ENCODE data around the gene KIZ.
A peak's percentile ranks its signal among the peaks of the same experiment; 100 is the strongest.
"Not testable (repeated sequence)": the region's sequence is repeated elsewhere in the genome, so short reads cannot be mapped to it uniquely, and the experiment has no call there.

KIZ gene

GRCh38 chr20:21232546-21233280 is 106.8 kb downstream of the KIZ start:
- no peak for DNase-seq

DNA sequence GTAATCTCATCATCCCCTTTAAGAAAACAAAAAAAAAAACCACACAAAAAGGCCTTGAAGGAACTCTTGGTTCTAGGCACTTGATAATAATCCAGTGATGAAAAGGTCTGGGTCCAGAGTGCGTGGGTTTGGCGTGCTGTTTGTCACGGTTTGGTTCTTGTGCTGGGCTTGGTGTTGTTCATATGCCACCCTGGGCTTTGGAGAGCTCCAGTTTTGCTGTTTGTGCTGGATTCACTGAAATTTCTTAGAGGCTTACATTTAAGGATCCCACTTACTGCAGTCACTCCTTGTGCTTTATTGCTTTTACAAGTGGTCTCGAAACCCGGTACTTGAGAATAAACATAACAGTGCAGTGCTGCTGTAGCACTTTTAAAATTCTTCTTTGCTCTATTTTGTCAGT is 108.4 kb downstream of the KIZ start:
- DNase-seq, result no peak

DNA sequence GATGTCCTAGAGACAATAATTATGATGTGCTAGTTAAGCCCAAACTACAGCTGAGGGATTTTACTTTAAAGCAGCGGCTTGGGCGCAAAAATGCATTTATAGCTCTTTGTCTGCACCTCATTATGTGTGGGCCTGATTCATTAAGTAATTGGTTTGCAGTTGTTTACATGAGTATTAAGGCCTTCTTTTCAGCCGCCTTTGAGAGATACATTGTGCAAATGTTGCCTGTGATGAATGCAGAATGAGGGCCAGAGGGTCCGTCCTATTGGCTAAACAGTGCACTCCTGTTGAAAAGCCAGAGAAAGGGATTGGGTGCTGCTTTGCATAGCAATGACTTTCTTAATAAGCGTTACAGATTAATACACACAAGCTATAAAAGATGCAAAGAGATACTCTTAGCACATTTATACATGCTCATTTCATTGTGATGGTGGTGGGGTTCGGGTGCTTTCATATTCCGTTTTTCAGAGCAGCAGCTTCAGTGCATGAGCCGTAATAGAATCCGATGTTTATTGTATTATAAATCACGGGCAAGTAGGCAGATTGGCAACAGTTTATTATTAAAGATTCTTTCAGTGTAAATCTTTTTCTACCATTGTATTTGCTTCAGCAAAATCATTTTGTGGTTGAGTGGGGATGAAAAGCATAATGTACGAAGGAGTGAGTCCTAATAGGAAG is 109.1 kb downstream of the KIZ start:
- no peak for DNase-seq

DNA sequence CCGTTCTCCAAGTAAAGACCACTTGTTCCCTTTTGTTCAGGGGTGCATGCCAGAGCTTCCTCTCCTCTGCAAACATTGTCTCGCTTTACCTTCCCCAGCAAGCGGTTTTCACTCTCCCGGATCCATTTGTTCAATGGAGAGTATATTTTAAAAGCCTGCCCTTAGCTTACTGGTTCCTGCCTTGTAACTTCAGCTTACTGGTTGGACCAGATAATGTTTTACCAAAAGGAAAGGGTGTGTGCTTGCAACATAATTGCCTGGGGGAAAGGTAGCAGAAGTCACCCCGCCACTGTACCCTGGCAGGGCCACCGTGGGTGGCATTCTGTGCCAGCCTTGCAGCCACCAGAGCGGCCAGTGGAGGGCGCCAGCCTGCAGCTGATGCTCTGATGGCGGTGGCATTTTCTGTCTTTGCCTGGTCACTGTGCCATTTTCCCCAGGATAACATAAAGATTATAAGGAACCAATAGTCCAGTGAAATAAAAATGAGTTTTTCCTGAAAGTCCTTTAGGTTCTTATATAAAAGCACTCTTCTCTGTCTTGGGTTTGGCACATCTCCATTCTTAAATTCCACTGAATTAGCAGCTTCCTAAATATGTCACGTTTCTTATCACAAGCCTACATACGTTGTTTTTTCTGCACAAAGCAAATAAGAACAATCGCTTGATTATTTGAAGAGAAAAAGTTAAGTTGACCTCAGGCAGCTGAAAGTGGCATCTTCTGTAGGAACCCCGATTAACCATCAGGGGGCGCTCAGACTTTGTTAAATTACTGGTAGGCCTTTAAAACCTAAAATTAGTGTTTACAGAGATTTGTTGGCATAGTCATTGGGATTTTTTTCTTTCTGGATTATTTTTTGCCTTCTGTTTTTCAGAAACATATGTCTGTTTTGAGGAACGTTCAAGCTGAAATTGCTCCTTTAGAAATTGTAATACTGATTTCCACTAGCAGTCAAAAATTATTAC is 109.9 kb downstream of the KIZ start:
- DNase-seq, result peak; percentile 13

- no peak for DNase-seq
Observed at GRCh38 chr20:21237956-21238799, 112.3 kb downstream of the KIZ start.

DNA sequence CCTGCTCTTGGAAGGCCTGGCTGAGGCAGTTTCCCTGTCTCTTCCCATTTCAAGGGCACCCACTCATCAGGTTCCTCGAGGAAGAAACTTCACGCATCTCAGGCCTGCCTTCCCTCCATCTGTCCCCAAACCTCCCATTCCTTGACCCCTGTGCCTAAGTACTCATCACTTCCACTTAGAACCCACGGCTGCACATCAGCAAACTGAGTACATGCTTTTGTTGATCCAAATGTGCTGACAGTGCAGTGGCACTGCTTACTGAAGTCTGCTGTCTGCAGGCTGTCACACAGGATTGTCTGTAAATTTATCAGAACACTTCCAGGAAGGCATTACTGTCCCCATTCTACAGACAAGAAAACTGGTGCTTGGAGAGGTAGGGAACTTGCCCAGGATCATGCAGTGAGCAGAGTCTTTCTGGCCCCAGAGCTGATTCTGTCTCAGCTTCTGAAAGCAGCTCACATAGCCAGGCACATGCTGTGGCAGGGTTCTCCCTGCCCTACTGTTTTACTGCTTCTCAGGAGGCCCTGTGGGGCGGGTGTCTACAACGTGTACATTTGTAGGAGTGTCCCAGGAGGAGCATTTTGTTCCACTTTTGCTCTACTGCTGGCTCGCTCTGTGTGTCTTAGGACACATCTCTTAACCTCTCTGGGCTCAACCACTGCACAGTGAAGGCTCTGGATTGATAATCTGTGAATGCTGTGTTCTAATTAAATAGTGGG is 113.1 kb downstream of the KIZ start:
- no peak for DNase-seq

DNA sequence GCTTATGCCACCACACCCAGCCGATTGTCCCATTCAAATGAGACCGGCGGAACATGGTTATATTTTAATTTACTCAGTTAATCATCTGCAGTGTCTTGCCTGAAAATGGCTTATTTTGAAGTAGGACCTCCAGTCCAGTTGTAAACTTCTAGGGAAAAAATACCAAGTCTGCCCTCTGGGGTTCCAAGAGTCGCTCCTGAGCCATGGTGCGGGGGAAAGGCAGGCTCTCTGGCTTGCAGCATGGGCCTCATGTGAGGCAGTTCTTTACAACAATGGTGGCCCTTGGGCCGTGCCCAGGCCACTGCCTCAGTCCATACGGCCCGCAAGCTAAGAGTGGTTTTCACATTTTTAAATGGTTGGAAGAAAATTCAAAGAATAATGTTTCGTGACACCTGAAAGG is 114.5 kb downstream of the KIZ start:
- no peak for DNase-seq

DNA sequence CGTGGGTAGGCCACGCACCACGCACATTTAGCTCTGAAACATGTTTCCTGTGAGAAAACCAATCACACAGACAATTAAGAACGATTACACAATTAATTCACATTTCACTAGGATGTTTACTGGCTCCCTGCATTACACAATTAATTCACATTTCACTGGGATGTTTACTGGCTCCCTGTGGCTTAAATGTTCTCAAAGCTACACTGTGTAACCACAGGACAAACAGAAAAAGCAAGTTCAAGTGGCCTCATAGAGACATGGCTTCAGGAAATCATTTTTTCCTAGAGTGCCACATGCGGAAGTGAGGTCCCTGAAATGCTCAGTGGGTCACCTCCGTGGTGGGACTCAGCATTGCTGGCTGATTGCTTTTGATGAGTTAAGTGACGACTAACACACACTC is 115.5 kb downstream of the KIZ start:
- DNase-seq, result no peak

DNA sequence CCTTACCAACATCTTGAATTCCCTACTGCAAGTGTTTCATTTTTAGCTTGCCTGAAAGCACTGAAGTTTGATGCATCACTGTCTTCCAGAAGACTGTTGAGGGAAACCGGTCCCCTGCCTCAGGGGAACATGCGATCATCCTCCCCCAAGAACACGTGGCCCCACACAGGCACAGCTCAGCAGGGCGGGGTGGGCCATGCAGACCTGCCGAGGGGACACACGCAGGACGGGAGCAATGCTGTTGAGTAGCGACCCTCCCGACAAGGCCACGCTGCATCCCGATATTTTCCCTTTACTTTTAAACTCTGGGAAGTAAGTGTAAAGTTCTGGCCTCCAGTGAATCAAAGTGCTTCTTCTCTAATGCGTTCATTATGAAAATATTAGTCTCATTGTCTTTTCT is 117.9 kb downstream of the KIZ start:
- DNase-seq, result no peak

- DNase-seq, result no peak
Observed at GRCh38 chr20:21244808-21245207, 118.9 kb downstream of the KIZ start.

DNA sequence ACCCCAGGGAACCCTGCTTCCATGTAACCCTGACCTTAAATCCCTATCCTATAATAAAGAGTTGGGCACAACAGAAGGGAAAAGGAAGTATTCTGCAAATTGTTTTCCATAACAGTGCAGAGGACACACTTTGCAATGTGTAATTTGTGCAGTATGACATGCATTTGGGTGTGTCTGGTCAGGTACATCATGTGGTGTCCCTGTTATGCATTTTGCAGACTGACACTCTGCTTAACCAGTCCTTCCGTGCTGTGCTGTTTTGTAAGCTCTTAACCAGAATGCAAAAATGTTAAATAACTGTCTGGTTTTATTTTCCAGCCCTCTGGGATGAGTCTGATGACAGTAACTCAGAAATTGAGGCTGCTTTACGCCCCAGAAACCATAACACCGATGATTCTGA is 120.3 kb downstream of the KIZ start:
- DNase-seq, result no peak

GRCh38 chr20:21247603-21248095 is 121.8 kb downstream of the KIZ start:
- DNase-seq, result not testable (repeated sequence)

- no peak for DNase-seq
Observed at GRCh38 chr20:21251278-21251677, 125.4 kb downstream of the KIZ start.

DNA sequence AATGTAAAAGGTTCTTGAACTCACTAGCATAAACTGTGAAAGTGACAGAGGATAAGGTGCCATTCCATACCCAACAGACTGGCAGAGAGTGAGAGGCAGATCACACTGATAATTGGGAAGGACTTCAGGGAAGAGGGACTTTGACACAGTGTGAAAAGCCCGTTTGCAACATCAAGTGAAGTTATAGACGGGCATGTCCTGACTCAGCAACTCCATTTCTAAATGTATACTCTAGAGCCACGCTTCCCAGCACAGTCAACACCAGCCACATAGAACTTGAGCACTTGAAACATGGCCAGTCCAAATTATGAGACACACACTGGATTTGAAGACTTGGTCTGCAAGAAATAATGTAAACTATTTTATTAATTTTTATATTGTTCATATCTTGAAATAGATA is 131.3 kb downstream of the KIZ start:
- DNase-seq, result no peak

DNA sequence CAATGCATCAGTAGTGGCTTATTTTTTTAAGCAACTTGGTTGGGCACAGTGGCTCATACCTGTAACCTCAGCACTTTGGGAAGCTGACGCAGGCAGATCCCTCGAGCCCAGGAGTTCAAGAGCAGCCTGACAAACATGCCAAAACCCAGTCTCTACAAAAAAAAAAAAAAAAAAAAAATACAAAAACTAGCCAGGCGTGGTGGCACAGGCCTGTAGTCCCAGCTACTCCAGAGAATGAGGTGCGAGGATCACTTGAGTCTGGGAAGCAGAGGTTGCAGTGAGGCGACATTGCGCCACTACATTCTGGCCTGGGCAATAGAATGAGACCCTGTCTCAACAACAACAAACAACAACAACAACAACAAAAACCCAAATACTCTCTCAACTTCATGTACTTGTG is 132.5 kb downstream of the KIZ start:
- DNase-seq, result no peak

GRCh38 chr20:21259346-21259745 is 133.5 kb downstream of the KIZ start:
- DNase-seq, result no peak

DNA sequence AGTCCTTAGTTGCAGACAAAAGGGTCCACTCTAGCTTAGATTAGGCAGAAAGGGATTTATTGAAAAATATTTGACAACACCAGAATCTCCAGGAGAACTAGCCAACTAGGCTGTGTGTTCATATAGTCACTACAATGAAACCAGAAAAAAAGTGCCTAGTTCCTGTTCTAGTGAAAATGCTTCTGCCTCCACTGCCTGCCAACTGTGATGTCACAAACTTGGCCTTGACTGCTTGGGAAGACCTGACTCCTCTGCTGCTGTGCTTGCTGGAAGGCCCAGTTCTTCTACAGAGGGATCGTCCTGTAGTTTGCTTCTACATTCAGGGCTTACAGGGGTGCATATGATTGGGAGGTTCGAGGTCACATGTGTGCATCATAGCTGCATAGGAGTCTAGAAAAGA is 136.9 kb downstream of the KIZ start:
- no peak for DNase-seq

DNA sequence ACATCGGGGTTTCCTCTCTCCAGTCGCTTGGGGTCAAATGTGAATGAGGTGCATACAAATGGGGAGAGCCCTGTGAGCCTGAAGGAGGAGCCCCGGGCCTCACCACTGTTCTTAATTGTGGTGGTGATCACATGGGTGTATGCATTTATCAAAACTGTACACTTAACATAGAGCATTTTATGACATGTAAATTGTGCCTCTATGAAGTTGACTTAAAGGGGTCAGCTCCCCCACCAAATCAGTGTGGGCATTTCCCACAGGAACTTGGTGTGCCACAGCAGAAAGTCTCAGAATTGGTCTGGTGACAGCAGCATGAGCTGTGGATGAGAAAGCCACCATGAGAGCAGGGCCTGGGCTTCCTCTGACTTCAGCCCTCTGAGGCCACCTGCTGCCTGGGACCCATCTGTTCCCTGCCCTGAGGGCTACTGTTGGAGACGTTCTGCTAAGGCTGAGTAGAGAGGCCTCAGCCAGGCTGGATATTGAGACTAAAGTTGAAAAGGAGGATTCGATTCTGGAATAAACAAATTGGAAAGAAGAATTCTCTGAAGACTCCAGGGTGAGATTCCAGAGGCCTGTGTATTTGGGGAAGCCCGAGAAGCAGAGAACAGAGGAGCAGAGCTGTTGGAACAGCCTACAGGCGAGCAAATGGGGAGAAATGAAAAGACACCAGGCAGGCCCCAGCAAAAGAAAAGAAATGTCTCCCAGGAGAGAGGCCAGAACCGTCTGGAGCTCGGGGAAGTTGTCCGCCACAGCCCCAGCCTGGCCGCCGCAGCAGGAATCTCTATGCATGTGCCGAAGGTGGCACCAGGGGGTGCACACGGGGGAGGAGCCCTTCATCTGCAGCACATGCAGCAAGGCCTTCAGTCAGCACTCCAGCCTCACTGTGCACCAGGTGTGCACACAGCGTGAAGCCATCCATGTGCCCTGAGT is 139.6 kb downstream of the KIZ start:
- DNase-seq, result no peak

GRCh38 chr20:21266191-21266536 is 140.3 kb downstream of the KIZ start:
- no peak for DNase-seq

DNA sequence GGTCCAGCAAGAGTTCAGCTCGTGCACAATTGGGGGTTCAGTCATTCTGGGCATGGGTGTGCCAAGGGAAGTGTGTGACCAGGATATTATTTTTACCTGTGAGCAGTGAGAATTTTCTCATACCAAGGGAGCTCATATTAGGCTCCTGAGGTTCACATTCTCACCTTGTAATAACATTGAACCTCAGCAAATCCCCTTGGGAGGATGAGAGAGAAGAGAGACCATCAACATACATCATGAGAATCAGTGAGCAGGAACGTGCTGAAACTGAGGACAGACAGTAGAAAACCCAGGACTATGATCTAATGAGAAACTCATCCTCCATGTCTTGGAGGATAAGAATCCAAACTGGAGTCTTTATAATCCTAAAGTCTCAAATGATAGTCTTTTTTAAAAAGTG is 143.9 kb downstream of the KIZ start:
- DNase-seq, result no peak

DNA sequence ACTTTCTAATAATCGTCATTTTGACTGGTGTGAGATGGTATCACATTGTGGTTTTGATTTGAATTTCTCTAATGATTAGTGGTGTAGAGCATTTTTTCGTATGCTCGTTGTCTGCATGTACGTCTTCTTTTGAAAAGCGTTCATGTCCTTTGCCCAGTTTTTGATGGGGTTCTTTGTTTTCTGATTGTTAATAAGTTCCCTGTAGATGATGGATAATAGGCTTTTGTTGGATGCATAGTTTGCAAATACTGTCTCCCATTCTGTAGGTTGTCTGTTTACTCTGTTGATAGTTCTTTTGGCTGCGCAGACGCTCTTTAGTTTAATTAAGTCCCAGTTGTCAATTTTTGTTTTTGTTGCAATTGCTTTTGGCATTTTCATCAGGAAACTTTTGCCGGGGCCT is 144.9 kb downstream of the KIZ start:
- no peak for DNase-seq

Measured in GF-D8 (cell line).